Stimulated activated CD8-positive, alpha-beta memory T cell treated with anti-CD3 and anti-CD28 coated beads, Interleukin-7, amount 100 ng/mL, for 48 hours (primary cell): ENCODE data around the gene AGPAT4.

Experiments used
- DNase-seq, 2 donors: peaks; one replicate each; pipeline ENCODE4 v3.0.0-alpha.2; 2020; ENCODE audit warnings: low read depth in 1 of 2; ENCODE audit errors: extremely low read depth in 1 of 2

AGPAT4 gene

GRCh38 chr6:161256407-161256806 lies 17.5 kb downstream of the AGPAT4 start:
- no peak for DNase-seq

- no peak for DNase-seq
Measured at GRCh38 chr6:161255518-161255917, 18.3 kb downstream of the AGPAT4 start.

GRCh38 chr6:161254464-161255253 lies 19.2 kb downstream of the AGPAT4 start:
- no peak for DNase-seq

GRCh38 chr6:161254126-161254463 lies 19.8 kb downstream of the AGPAT4 start:
- DNase-seq: no peak

- no peak for DNase-seq
Measured at GRCh38 chr6:161251345-161251744, 22.5 kb downstream of the AGPAT4 start.

GRCh38 chr6:161249327-161249726 lies 24.5 kb downstream of the AGPAT4 start:
- DNase-seq: no peak

- DNase-seq: no peak
Measured at GRCh38 chr6:161246725-161247124, 27.1 kb downstream of the AGPAT4 start.

GRCh38 chr6:161245363-161245762 lies 28.5 kb downstream of the AGPAT4 start:
- no peak for DNase-seq

GRCh38 chr6:161244725-161245124 lies 29.1 kb downstream of the AGPAT4 start:
- no peak for DNase-seq

- peak; percentile 33 to 45 for DNase-seq
Measured at GRCh38 chr6:161242779-161243693, 30.8 kb downstream of the AGPAT4 start.

GRCh38 chr6:161242113-161242512 lies 31.7 kb downstream of the AGPAT4 start:
- no peak for DNase-seq

GRCh38 chr6:161239001-161239400 lies 34.9 kb downstream of the AGPAT4 start:
- no peak for DNase-seq

GRCh38 chr6:161238500-161238899 lies 35.4 kb downstream of the AGPAT4 start:
- DNase-seq: no peak

- DNase-seq: no peak
Measured at GRCh38 chr6:161238081-161238480, 35.8 kb downstream of the AGPAT4 start.

- DNase-seq: no peak
Measured at GRCh38 chr6:161237176-161237575, 36.7 kb downstream of the AGPAT4 start.

- DNase-seq: no peak
Measured at GRCh38 chr6:161235776-161236633, 37.9 kb downstream of the AGPAT4 start.

GRCh38 chr6:161233986-161234661 lies 39.7 kb downstream of the AGPAT4 start:
- no peak for DNase-seq

- no peak for DNase-seq
Measured at GRCh38 chr6:161232467-161232866, 41.4 kb downstream of the AGPAT4 start.

GRCh38 chr6:161232010-161232409 lies 41.9 kb downstream of the AGPAT4 start:
- DNase-seq: no peak

GRCh38 chr6:161230339-161230738 lies 43.5 kb downstream of the AGPAT4 start:
- no peak for DNase-seq
